A549 (cell line): ENCODE results near the gene ATP8B4. TPM values are rescaled to one million over a fixed set of nuclear protein-coding genes. Genes with fewer than 3 reads are reported as not detected.

ENCODE experiments used
- ATAC-seq, 2 experiments: fragments of 200-7000 bp in 1 of 2; fragments of >200 bp in 1 of 2; cut with Nextera tagmentation in 1 of 2; cut with Tn5 transposase in 1 of 2; 3 replicates each; pipeline versions ENCODE4 v1.8.0 to v1.9.1; 2018 to 2020; ENCODE audit warnings: mild to moderate bottlenecking in 1 of 2, moderate library complexity in 1 of 2
- CTCF ChIA-PET: fragments of 300-600 bp; sonication (Branson Sonifier 250); formaldehyde crosslinking; extraction: SDS; loops from one replicate; lab custom pipeline; 2021; ENCODE audit warnings: antibody characterized with exemption, inconsistent platforms; lab: Yijun Ruan, JAX
- POLR2A ChIA-PET: fragments of 350-600 bp; formaldehyde crosslinking; extraction: SDS; loops from one replicate; lab custom pipeline; 2021; ENCODE audit warnings: antibody characterized with exemption, inconsistent platforms; lab: Yijun Ruan, JAX
- DNase-seq, 2 experiments: peaks; one replicate each; pipeline versions ENCODE4 v3.0.0 to v3.0.0-alpha.2; 2011 to 2016; ENCODE audit warnings: low read depth in 1 of 2, low spot score in 1 of 2
- FAIRE-seq: peaks from 2 replicates; lab custom pipeline; 2011; peaks lifted over from hg19 to GRCh38; lab: Jason Lieb, UNC
- H3K27ac ChIP-seq, 2 experiments: fragments of >200 bp; sonication (Bioruptor Twin); formaldehyde crosslinking; 3 replicates each; pipeline ENCODE4 v1.5.1; 2016 to 2017
- H3K4me1 ChIP-seq: fragments of >200 bp; sonication (Bioruptor Twin); formaldehyde crosslinking; 3 replicates; pipeline ENCODE4 v1.6.1; 2016
- H3K4me2 ChIP-seq: fragments of >200 bp; sonication (Bioruptor Twin); formaldehyde crosslinking; 3 replicates; pipeline ENCODE4 v1.6.1; 2016
- H3K4me3 ChIP-seq: fragments of >200 bp; sonication (Bioruptor Twin); formaldehyde crosslinking; 3 replicates; pipeline ENCODE4 v1.5.1; 2016
- H3K9me3 ChIP-seq: fragments of >200 bp; sonication (Bioruptor Twin); formaldehyde crosslinking; 3 replicates; pipeline ENCODE4 v1.6.1; 2016
- BCL3 ChIP-seq: fragments of >200 bp; sonication (Bioruptor Twin); formaldehyde crosslinking; IDR thresholded peaks from 3 replicates; pipeline ENCODE4 v1.6.1; 2016
- CEBPB ChIP-seq, 2 experiments: fragments of >200 bp in 1 of 2; sonication (Bioruptor Twin) in 1 of 2; formaldehyde crosslinking in 1 of 2; IDR thresholded peaks; 2 replicates each; pipeline ENCODE4 v1.6.1; 2012 to 2016
- CHD2 ChIP-seq: fragments of 150-350 bp; IDR thresholded peaks from 2 replicates; pipeline ENCODE4 v1.6.1; 2014; ENCODE audit warnings: low read length; ENCODE audit not compliant: partially characterized antibody
- CHD4 ChIP-seq: fragments of 200-600 bp; sonication (generic); IDR thresholded peaks from 2 replicates; pipeline ENCODE4 v1.6.1; 2016; ENCODE audit warnings: antibody characterized with exemption, mild to moderate bottlenecking, borderline replicate concordance
- CTCF ChIP-seq: fragments of >200 bp; sonication (Bioruptor Twin); formaldehyde crosslinking; IDR thresholded peaks from 3 replicates; pipeline ENCODE4 v1.5.1; 2016
- EHF ChIP-seq: fragments of 250-450 bp; sonication (Bioruptor Pico); IDR thresholded peaks from 2 replicates; pipeline ENCODE4 v1.5.0; 2020; ENCODE audit warnings: mild to moderate bottlenecking
- FOXS1 ChIP-seq: fragments of 250-450 bp; sonication (Bioruptor Pico); IDR thresholded peaks from 2 replicates; pipeline ENCODE4 v1.5.0; 2020; ENCODE audit warnings: mild to moderate bottlenecking, moderate library complexity
- HMGXB4 ChIP-seq: fragments of 250-450 bp; sonication (Bioruptor Pico); IDR thresholded peaks from 2 replicates; pipeline ENCODE4 v1.5.0; 2021; ENCODE audit warnings: mild to moderate bottlenecking, moderate library complexity, borderline replicate concordance
- HOXB13 ChIP-seq: fragments of 250-450 bp; sonication (Bioruptor Pico); IDR thresholded peaks from 2 replicates; pipeline ENCODE4 v1.5.0; 2020; ENCODE audit warnings: low read depth, mild to moderate bottlenecking, moderate library complexity
- KDM1A ChIP-seq: fragments of 200-600 bp; sonication (generic); IDR thresholded peaks from 2 replicates; pipeline ENCODE4 v1.6.1; 2016; ENCODE audit warnings: low read depth, mild to moderate bottlenecking
- KDM5A ChIP-seq: fragments of 200-600 bp; sonication (generic); IDR thresholded peaks from 2 replicates; pipeline ENCODE4 v1.6.1; 2016; ENCODE audit warnings: antibody characterized with exemption, mild to moderate bottlenecking
- MAX ChIP-seq: IDR thresholded peaks from 2 replicates; pipeline ENCODE4 v1.6.1; 2012
- MAZ ChIP-seq: fragments of 150-350 bp; IDR thresholded peaks from 2 replicates; pipeline ENCODE4 v1.6.1; 2014; ENCODE audit warnings: antibody characterized with exemption, low read depth, low read length, borderline replicate concordance
- NFE2L2 ChIP-seq: fragments of 150-350 bp; conservative IDR thresholded peaks from 2 replicates; pipeline ENCODE4 v1.6.1; 2014; ENCODE audit warnings: low read length
- NPAS2 ChIP-seq: fragments of 250-450 bp; sonication (Bioruptor Pico); IDR thresholded peaks from 2 replicates; pipeline ENCODE4 v1.8.0; 2022; ENCODE audit warnings: mild to moderate bottlenecking, moderate library complexity, borderline replicate concordance
- PBX3 ChIP-seq: IDR thresholded peaks from 2 replicates; pipeline ENCODE4 v1.6.1; 2012
- POLR2A ChIP-seq: IDR thresholded peaks from 2 replicates; pipeline ENCODE4 v1.6.1; 2012; ENCODE audit warnings: mild to moderate bottlenecking, low read length
- POLR2AphosphoS2 ChIP-seq: conservative IDR thresholded peaks from 2 replicates; pipeline ENCODE4 v1.6.1; 2012; ENCODE audit warnings: low read length, improper control_type of control experiment, inconsistent platforms
- RAD21 ChIP-seq, 2 experiments: fragments of >200 bp in 1 of 2; sonication (Bioruptor Twin) in 1 of 2; formaldehyde crosslinking in 1 of 2; IDR thresholded peaks in 1 of 2; conservative IDR thresholded peaks in 1 of 2; 2 replicates in 1 of 2; 3 replicates in 1 of 2; pipeline ENCODE4 v1.6.1; 2012 to 2018; ENCODE audit warnings: inconsistent platforms in 1 of 2
- RNF2 ChIP-seq: fragments of 200-600 bp; sonication (generic); IDR thresholded peaks from 2 replicates; pipeline ENCODE4 v1.6.1; 2016; ENCODE audit warnings: low read depth, mild to moderate bottlenecking, antibody characterized with exemption, moderate library complexity, borderline replicate concordance
- SMC3 ChIP-seq: fragments of >200 bp; sonication (Bioruptor Twin); formaldehyde crosslinking; IDR thresholded peaks from 3 replicates; pipeline ENCODE4 v1.6.1; 2018; ENCODE audit warnings: inconsistent platforms
- USF2 ChIP-seq: fragments of 450-650 bp; IDR thresholded peaks from 2 replicates; pipeline ENCODE4 v1.6.1; 2014; ENCODE audit warnings: antibody characterized with exemption
- ZC3H11A ChIP-seq: fragments of 450-650 bp; IDR thresholded peaks from 2 replicates; pipeline ENCODE4 v1.6.1; 2014; ENCODE audit warnings: antibody characterized with exemption, mild to moderate bottlenecking
- ZNF302 ChIP-seq: fragments of 250-450 bp; sonication (Bioruptor Pico); IDR thresholded peaks from 2 replicates; pipeline ENCODE4 v1.9.0; 2021; ENCODE audit warnings: inconsistent platforms, mild to moderate bottlenecking, moderate library complexity
- WGBS: methylation state at CpG from one replicate; pipeline ENCODE4 v1.1.6; 2017; ENCODE audit errors: missing lambda C conversion rate; 5-methylcytosine and 5-hydroxymethylcytosine counted together
- polyA plus RNA-seq, 4 experiments: library from polyadenylated mRNA; depleted of rRNA in 3 of 4; stranded (reverse); fragments of >200 nt; fragmentation: RNase III in 1 of 4; extraction: RNeasy Plus Mini Kit Qiagen cat#74134 plus additional on column Dnase treatment in 1 of 4; gene quantifications; 2 replicates in 3 of 4; 3 replicates in 1 of 4; pipeline ENCODE4 v1.2.3, GENCODE V29; 2011 to 2017

ATP8B4 gene
- polyA plus RNA-seq, 2 of the 4 experiments (the other 2 are of a cell fraction) = 0.88 to 1.7 TPM

GRCh38 chr15:49984436-49984835 lies 134.6 kb downstream of the ATP8B4 start:
- ChIA-PET CTCF (interaction anchor here (1.8 to 4.2 kb wide), 2 partner anchors 10 to 19 kb away, joined by 4 to 22 read pairs; no protein-coding TSS in a partner anchor), POLR2A (no interaction called here)
- no peak for ATAC-seq
- Histone ChIP-seq H3K4me1 (no peaks in the 10 kb centered on the region), H3K4me2 (no peak overlapping the region), H3K9me3 (no peaks in the 10 kb centered on the region), H3K4me3 (no peak overlapping the region), H3K27ac (no peak overlapping the region)
- no peak for FAIRE-seq
- no peak for DNase-seq
- WGBS = 47% methylated on average over 2 of the region's 2 CpGs
- TF ChIP-seq POLR2A (no peak), PBX3 (no peak), EHF (CRISPR knock-in tag) (no peak), NFE2L2 (no peak), KDM5A (no peak), FOXS1 (CRISPR knock-in tag) (no peak), USF2 (no peak), KDM1A (no peak), MAX (no peak), SMC3 (no peak), HMGXB4 (CRISPR knock-in tag) (no peak), ZNF302 (CRISPR knock-in tag) (no peak), RNF2 (no peak)

- TF ChIP-seq EHF (CRISPR knock-in tag) (no peak), NPAS2 (no peak), CEBPB (IDR thresholded peaks at IDR 0.05) (no peak), MAZ (no peak), ZC3H11A (no peak), MAX (no peak), CHD2 (no peak), PBX3 (no peak), CHD4 (no peak), USF2 (no peak), HOXB13 (no peak), POLR2AphosphoS2 (no peak), BCL3 (no peak), CTCF (no peak), RAD21 (conservative IDR thresholded peaks at IDR 0.05 in 1 of 2, IDR thresholded peaks at IDR 0.05 in 1 of 2) (no peak)
- no peak for ATAC-seq
- no peak for FAIRE-seq
These were observed 136.4 kb downstream of the ATP8B4 start for GRCh38 chr15:49982584-49982983.

More at GRCh38 chr15:49982584-49982983, 136.4 kb downstream of the ATP8B4 start:
- no peak overlapping the region for H3K27ac ChIP-seq
- no peak overlapping the region for H3K4me2 ChIP-seq
- POLR2A ChIA-PET = no interaction called here
- DNase-seq = no peak
- no peaks in the 10 kb centered on the region for H3K9me3 ChIP-seq
- H3K4me1 ChIP-seq = no peaks in the 10 kb centered on the region
- CTCF ChIA-PET = interaction anchor here (1.0 to 1.4 kb wide), 4 partner anchors 18 to 236 kb away, joined by 3 to 6 read pairs (median 4); no protein-coding TSS in a partner anchor
- no peak overlapping the region for H3K4me3 ChIP-seq
- 68% methylated on average over 3 of the region's 3 CpGs for WGBS
